Astrocyte (in vitro differentiated cells and primary cell): ENCODE measurements around the gene EFNA5. TPM values are rescaled to one million over a fixed set of nuclear protein-coding genes. Genes with fewer than 3 reads are reported as not detected.

Experiments
- DNase-seq: peaks from one replicate; pipeline ENCODE4 v3.0.0-alpha.2; 2010; ENCODE audit warnings: low read depth
- FAIRE-seq: peaks from 2 replicates; lab custom pipeline; 2011; peaks lifted over from hg19 to GRCh38; lab: Jason Lieb, UNC
- H2AFZ ChIP-seq: 2 replicates; pipeline ENCODE4 v1.6.0; 2012; ENCODE audit warnings: low read depth, low read length, inconsistent platforms
- H3K27ac ChIP-seq: 2 replicates; pipeline ENCODE4 v1.5.1; 2011; ENCODE audit warnings: low read depth, low read length, inconsistent platforms
- H3K27me3 ChIP-seq: 2 replicates; pipeline ENCODE4 v1.6.0; 2011; ENCODE audit warnings: low read length, inconsistent platforms; ENCODE audit not compliant: insufficient read depth
- H3K36me3 ChIP-seq: 2 replicates; pipeline ENCODE4 v1.5.1; 2011; ENCODE audit warnings: low read length, inconsistent platforms; ENCODE audit not compliant: insufficient read depth
- H3K4me1 ChIP-seq: 2 replicates; pipeline ENCODE4 v1.5.1; 2011; ENCODE audit warnings: low read length, inconsistent platforms; ENCODE audit not compliant: insufficient read depth
- H3K4me2 ChIP-seq: 2 replicates; pipeline ENCODE4 v1.6.0; 2012; ENCODE audit warnings: low read length, inconsistent platforms
- H3K4me3 ChIP-seq: 2 replicates; pipeline ENCODE4 v1.5.1; 2011; ENCODE audit warnings: low read depth, mild to moderate bottlenecking, low read length, inconsistent platforms; ENCODE audit not compliant: insufficient read depth
- H3K79me2 ChIP-seq: 2 replicates; pipeline ENCODE4 v1.6.0; 2012; ENCODE audit warnings: mild to moderate bottlenecking, low read length, inconsistent platforms; ENCODE audit not compliant: insufficient read depth
- H3K9ac ChIP-seq: 2 replicates; pipeline ENCODE4 v1.6.0; 2012; ENCODE audit warnings: mild to moderate bottlenecking, low read length, inconsistent platforms
- H3K9me3 ChIP-seq: 2 replicates; pipeline ENCODE4 v1.5.1; 2012; ENCODE audit warnings: low read depth, mild to moderate bottlenecking, low read length, inconsistent platforms; ENCODE audit not compliant: insufficient read depth
- H4K20me1 ChIP-seq: 2 replicates; pipeline ENCODE4 v1.6.0; 2012; ENCODE audit warnings: low read length, inconsistent platforms; ENCODE audit not compliant: insufficient read depth
- H3K27ac Mint-ChIP-seq: one replicate; pipeline ENCODE4 v1.8.0; 2021; ENCODE audit warnings: mild to moderate bottlenecking, mixed read lengths; ENCODE audit not compliant: unreplicated experiment
- H3K27me3 Mint-ChIP-seq: one replicate; pipeline ENCODE4 v1.8.0; 2021; ENCODE audit warnings: low read depth, mixed read lengths; ENCODE audit not compliant: unreplicated experiment
- H3K36me3 Mint-ChIP-seq: one replicate; pipeline ENCODE4 v1.8.0; 2021; ENCODE audit warnings: low read depth, mixed read lengths; ENCODE audit not compliant: unreplicated experiment
- H3K4me1 Mint-ChIP-seq: one replicate; pipeline ENCODE4 v1.8.0; 2021; ENCODE audit warnings: low read depth, mixed read lengths; ENCODE audit not compliant: unreplicated experiment
- H3K4me3 Mint-ChIP-seq: one replicate; pipeline ENCODE4 v1.8.0; 2021; ENCODE audit warnings: mild to moderate bottlenecking, moderate library complexity, mixed read lengths; ENCODE audit not compliant: unreplicated experiment
- H3K9me3 Mint-ChIP-seq: one replicate; pipeline ENCODE4 v1.8.0; 2021; ENCODE audit warnings: mild to moderate bottlenecking, mixed read lengths; ENCODE audit not compliant: unreplicated experiment
- CTCF ChIP-seq: IDR thresholded peaks from 2 replicates; pipeline ENCODE4 v1.5.1; 2011; ENCODE audit warnings: low read depth, mild to moderate bottlenecking, inconsistent platforms, low read length, moderate library complexity; ENCODE audit not compliant: insufficient read depth
- EZH2 ChIP-seq: IDR thresholded peaks from 2 replicates; pipeline ENCODE4 v1.6.1; 2012; ENCODE audit warnings: mild to moderate bottlenecking, low read length, inconsistent platforms; ENCODE audit not compliant: insufficient read depth
- total RNA-seq: library from RNA; stranded (reverse); gene quantifications from 2 replicates; pipeline ENCODE4 v1.2.1, GENCODE V29; 2021

Gene EFNA5
- total RNA-seq, 1 donor from 2014 or later: 59.3 TPM

GRCh38 chr5:107607671-107608345, 62.9 kb downstream of the EFNA5 start:
- H3K4me3 Mint-ChIP-seq: no peak overlapping the region
- Histone ChIP-seq H3K4me2 (no peak overlapping the region), H3K4me1 (no peaks in the 10 kb centered on the region)

GRCh38 chr5:107607196-107607595, 63.5 kb downstream of the EFNA5 start:
- peaks cover 43% of the 10 kb centered on the region for H3K4me1 Mint-ChIP-seq
- no peaks in the 10 kb centered on the region for H3K9me3 ChIP-seq
- H3K27me3 Mint-ChIP-seq: no peaks in the 10 kb centered on the region
- no peak overlapping the region for H3K27ac ChIP-seq
- no peak overlapping the region for H2AFZ ChIP-seq
- no peak overlapping the region for H3K4me2 ChIP-seq
- H3K27ac Mint-ChIP-seq: no peak overlapping the region
- H4K20me1 ChIP-seq: no peaks in the 10 kb centered on the region
- no peak for DNase-seq
- H3K4me3 ChIP-seq: no peak overlapping the region
- H3K27me3 ChIP-seq: no peaks in the 10 kb centered on the region
- FAIRE-seq: no peak
- TF ChIP-seq EZH2: no peak
- no peak for TF ChIP-seq CTCF
- no peaks in the 10 kb centered on the region for H3K9me3 Mint-ChIP-seq
- peaks cover 4% of the 10 kb centered on the region for H3K36me3 Mint-ChIP-seq
- H3K79me2 ChIP-seq: no peaks in the 10 kb centered on the region
- no peak overlapping the region for H3K4me3 Mint-ChIP-seq
- no peaks in the 10 kb centered on the region for H3K36me3 ChIP-seq
- no peaks in the 10 kb centered on the region for H3K4me1 ChIP-seq
- H3K9ac ChIP-seq: no peak overlapping the region

More at GRCh38 chr5:107607671-107608345, 62.9 kb downstream of the EFNA5 start:
- H3K27ac ChIP-seq: no peak overlapping the region
- H4K20me1 ChIP-seq: no peaks in the 10 kb centered on the region
- H3K79me2 ChIP-seq: no peaks in the 10 kb centered on the region
- no peak overlapping the region for H3K9ac ChIP-seq
- H3K27me3 ChIP-seq: no peaks in the 10 kb centered on the region
- H3K27me3 Mint-ChIP-seq: no peaks in the 10 kb centered on the region
- no peak overlapping the region for H3K4me3 ChIP-seq
- H3K36me3 Mint-ChIP-seq: peaks cover 2% of the 10 kb centered on the region
- H3K36me3 ChIP-seq: no peaks in the 10 kb centered on the region
- H3K4me1 Mint-ChIP-seq: peaks cover 44% of the 10 kb centered on the region
- FAIRE-seq (no peak), DNase-seq (no peak)
- no peaks in the 10 kb centered on the region for H3K9me3 ChIP-seq
- no peak overlapping the region for H3K27ac Mint-ChIP-seq
- TF ChIP-seq CTCF: no peak
- no peak for TF ChIP-seq EZH2
- H3K9me3 Mint-ChIP-seq: no peaks in the 10 kb centered on the region
- H2AFZ ChIP-seq: no peak overlapping the region

GRCh38 chr5:107605596-107606125, 65.1 kb downstream of the EFNA5 start:
- no peak overlapping the region for H3K4me3 ChIP-seq
- no peaks in the 10 kb centered on the region for H3K4me1 ChIP-seq
- TF ChIP-seq CTCF (no peak), EZH2 (no peak)
- Mint-ChIP-seq H3K36me3 (peaks cover 9% of the 10 kb centered on the region), H3K4me3 (no peak overlapping the region), H3K9me3 (no peaks in the 10 kb centered on the region), H3K4me1 (peaks cover 47% of the 10 kb centered on the region), H3K27me3 (no peaks in the 10 kb centered on the region), H3K27ac (no peak overlapping the region)
- H3K36me3 ChIP-seq: no peaks in the 10 kb centered on the region
- H3K9me3 ChIP-seq: no peaks in the 10 kb centered on the region
- no peak for FAIRE-seq
- H3K9ac ChIP-seq: no peak overlapping the region
- no peaks in the 10 kb centered on the region for H3K27me3 ChIP-seq
- no peak overlapping the region for H2AFZ ChIP-seq
- no peak overlapping the region for H3K27ac ChIP-seq
- H4K20me1 ChIP-seq: no peaks in the 10 kb centered on the region
- H3K4me2 ChIP-seq: no peak overlapping the region
- no peaks in the 10 kb centered on the region for H3K79me2 ChIP-seq
- no peak for DNase-seq
